Stimulated activated CD4-positive, alpha-beta T cell treated with anti-CD3 and anti-CD28 coated beads, Interleukin-12 subunit alpha, Interleukin-12 subunit beta, amount 100 ng/mL, for 48 hours (primary cell): ENCODE results near the gene IFNL3.

Experiments used
- DNase-seq, 3 donors: peaks; one replicate each; pipeline ENCODE4 v3.0.0-alpha.2; 2020; ENCODE audit warnings: low read depth in 2 of 3, low spot score in 1 of 3

The IFNL3 gene

DNA sequence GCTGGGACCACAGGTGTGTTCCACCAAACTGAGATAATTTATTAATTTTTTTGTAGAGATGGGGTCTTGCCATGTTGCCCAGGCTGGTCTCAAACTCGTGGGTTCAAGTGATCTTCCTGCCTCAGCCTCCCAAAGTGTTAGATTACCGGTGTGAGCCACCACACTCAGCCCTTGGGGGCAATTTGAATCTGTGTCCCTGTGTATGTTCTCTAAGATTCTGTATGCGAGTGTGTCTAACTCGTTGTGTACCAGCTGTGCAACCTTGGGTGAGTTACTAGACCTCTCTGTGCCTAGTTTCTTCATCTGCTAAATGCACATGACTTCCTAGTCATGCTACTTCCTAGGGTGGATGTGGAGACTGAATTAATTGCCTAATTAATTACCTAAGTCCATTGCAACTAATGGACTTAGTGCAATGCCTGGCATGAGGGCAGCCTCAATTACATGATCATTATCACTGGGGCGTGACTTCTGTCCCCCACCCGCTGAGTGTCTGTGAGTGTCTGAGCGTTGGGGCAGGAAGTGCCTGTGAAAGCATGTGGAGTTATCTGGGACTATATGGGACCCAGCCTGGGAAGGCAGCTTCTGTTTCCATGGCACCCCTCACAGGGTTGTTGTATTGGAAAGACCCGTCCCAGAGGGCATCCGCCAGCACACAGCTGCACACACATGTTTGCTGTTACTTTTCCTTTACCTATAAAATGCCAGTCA lies 49.8 kb downstream of the IFNL3 start:
- DNase-seq, result no peak

- DNase-seq, result no peak
These were observed 51.0 kb downstream of the IFNL3 start for GRCh38 chr19:39193803-39194202.
